GM19351 (cell line): Measurements from ENCODE around the gene UTP4.

Experiments
- ATAC-seq: cut with Tn5 transposase; IDR thresholded peaks from one replicate; pipeline ENCODE4 v1.9.1; 2021; ENCODE audit warnings: mild to moderate bottlenecking, moderate library complexity; ENCODE audit not compliant: unreplicated experiment

The UTP4 gene

GRCh38 chr16:69132424-69133252, at the start of gene UTP4, which contains the start of gene CHTF8:
TSS of gene UTP4 (plus strand) at chr16:69132649. CDS start at chr16:69133460, 811 bp downstream.
TSS of gene CHTF8 (minus strand) at chr16:69132588. CDS start at chr16:69121458, 11,130 bp downstream.
- ATAC-seq = peak; percentile 86

DNA sequence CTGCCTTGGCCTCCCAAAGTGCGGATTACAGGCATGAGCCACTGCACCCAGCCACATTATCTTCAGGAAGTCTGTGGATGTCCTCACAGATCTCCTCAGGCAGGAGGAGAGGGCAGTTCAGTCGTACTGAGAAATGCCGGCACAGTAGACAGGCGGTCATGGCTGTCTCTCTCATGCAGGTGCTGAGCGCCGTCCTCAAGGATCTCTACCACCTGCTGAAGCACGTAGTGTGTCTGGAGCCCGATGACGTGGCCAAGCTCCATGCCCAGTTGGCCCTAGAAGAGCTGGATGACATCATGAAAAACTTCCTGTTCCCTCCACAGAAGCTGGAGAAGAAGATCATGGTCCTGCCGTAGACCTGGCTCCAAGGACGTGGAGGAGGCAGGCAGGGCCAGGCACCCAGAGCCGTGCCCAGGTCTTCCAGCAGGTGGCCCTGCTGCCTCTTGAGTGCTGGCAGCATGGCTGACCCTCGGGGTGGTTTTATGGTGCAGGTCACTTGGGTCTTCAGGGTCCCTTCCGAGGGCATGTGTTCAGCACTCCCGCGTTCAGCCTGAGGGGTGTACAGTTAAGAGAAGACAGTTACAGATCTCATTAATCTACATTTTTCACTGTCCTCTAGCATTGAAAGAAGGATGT, 49.0 kb upstream of the UTP4 start:
- ATAC-seq = no peak

DNA sequence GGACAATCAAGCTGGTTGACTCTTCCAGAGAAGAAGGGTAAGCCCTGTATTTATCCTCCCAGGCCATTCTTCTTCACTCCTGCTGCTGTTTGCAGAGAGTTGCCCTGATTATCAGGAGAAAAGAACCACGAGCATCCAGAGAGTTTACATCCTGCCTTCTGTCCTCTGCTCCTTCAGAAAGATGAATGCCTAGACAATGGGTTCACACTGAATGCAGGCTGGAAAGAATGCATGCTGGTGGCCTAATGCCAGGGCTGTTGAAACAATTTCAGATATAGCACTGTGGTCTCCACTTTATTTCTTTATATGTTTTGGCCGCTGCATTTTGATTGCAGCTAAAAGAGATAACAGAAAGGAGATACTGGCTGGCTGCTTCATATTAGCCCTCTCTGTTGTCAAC, 48.2 kb upstream of the UTP4 start:
- ATAC-seq = no peak

- ATAC-seq = no peak
Measured at GRCh38 chr16:69085032-69085695, 47.3 kb upstream of the UTP4 start.

- ATAC-seq = no peak
Measured at GRCh38 chr16:69087161-69087581, 45.3 kb upstream of the UTP4 start.

DNA sequence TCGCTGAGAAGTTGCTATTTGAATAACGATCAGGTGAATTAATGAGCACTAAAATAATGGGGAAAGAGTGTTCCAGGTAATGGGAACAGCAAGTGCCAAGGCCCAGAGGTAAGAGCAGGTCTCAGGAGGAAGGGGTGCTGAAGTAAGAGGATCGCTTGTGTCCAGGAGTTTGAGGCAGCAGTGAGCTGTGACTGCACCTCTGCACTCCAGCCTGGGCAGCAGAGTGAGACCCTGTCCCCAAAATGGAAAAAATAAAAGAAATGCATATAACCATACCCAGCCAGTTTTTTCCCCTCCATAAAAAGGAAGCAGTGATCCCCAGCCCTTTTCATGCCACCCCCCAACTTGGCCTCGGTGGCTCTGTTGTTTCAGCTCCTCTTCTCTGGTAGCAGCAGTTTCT, 43.8 kb upstream of the UTP4 start:
- no peak for ATAC-seq

- ATAC-seq = no peak
Measured at GRCh38 chr16:69089091-69089910, 43.1 kb upstream of the UTP4 start.

DNA sequence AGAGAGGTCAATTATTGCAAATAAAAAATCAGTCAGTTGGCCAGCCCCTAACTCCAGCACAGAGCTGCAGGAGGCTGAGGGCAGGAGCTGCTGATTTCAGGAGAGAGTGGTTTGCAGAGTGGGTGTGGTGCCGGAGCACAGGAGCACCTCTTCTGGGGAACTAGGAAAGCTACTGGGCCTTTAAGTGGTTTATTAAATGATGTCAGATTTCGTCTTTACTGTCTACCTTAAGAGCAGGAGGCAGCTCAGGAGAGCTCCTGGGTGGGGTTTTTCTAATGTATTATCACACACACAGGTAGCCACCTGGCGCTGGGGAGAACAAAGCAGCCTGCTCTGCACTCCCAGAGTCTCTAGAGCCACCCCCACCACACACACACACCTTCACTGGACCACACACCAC, 38.5 kb upstream of the UTP4 start:
- ATAC-seq = no peak

DNA sequence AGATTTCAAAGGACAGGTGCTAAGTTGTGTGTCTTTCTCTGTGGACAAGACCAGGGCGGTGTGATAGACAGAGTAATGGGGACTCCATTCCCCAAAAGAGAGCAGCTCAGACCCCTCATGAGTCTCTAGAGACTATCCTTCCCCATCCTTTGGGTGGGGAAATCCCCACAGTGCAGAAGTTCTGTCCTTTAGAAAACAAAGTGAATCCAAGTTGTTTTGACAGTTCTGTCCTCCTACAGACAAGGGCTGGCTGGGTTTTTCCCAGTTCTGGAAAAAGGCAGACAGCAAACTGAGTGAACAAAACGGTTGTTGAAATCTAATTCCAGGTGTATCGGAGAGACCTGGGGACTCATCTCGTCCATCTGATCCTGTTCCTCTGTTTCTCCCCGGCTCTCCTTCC, 37.9 kb upstream of the UTP4 start:
- no peak for ATAC-seq

GRCh38 chr16:69095193-69095592, 37.3 kb upstream of the UTP4 start:
- no peak for ATAC-seq

DNA sequence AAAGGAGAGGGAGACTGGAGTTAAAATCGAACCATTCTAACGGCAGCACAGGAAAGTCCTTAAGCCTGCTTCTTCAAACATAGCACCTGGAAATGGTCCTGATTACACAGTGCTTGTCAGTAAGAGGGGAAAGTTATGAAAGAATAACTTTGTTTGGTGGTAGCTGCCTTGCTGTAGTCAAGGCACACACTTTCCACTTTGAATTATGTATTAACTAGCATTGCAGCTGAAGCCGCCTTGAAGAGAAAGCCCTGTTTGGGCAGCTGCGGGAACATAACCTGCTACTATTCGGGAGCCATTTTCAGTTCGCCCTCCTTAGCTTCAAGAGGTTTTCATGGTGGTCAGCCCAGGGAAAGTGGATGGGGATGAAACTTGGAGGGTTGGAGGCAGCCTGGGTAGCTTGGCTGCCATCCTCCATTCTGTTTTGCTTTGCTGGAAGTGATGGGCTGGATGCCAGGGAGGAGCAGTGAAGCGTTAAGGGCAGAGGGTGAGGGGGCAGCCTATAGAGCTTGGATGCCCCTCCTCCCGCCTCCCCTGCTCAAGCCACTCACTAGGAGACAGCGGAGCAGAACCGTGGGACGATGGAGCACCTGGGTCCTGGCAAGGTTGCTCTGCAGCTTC, 32.3 kb upstream of the UTP4 start:
- ATAC-seq = no peak

GRCh38 chr16:69105501-69106361, 26.7 kb upstream of the UTP4 start, which contains the start of gene HAS3:
TSS of gene HAS3 (plus strand) at chr16:69105653. CDS start at chr16:69109396, 3,743 bp downstream.
- no peak for ATAC-seq

GRCh38 chr16:69106491-69107315, 25.7 kb upstream of the UTP4 start:
- ATAC-seq = no peak

DNA sequence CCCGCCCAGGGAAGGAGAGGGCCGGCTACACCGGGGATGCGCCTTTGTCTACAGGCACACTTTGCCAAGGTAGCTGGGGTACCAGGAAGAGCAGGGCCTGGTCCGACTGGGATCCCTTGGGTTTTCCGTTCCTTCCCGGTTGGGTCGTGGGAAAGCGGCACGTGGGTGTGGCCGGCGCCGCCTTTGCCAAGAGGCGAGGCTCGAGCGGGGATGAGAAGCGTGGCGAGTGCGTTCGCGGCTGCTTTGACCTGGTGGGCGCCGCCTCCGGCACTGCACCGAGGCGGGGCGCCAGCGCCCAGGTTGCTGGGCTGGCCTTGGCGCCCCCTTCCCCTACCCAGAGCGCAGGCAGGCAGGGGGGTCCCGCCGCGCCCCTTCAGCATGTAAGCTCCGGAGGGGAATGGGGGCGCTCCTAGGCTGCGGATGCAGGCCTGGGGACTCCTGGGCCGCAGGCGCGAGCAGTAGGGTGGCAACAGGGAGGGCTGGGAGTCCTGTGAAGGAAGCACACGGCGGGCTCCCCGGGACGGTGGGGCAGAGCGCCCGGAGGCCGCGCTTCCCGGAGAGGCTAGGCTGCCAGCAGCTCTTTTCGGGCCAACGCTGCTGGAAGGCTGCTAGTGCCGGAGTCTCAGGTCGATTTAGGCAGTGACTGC, 25.0 kb upstream of the UTP4 start:
- no peak for ATAC-seq

DNA sequence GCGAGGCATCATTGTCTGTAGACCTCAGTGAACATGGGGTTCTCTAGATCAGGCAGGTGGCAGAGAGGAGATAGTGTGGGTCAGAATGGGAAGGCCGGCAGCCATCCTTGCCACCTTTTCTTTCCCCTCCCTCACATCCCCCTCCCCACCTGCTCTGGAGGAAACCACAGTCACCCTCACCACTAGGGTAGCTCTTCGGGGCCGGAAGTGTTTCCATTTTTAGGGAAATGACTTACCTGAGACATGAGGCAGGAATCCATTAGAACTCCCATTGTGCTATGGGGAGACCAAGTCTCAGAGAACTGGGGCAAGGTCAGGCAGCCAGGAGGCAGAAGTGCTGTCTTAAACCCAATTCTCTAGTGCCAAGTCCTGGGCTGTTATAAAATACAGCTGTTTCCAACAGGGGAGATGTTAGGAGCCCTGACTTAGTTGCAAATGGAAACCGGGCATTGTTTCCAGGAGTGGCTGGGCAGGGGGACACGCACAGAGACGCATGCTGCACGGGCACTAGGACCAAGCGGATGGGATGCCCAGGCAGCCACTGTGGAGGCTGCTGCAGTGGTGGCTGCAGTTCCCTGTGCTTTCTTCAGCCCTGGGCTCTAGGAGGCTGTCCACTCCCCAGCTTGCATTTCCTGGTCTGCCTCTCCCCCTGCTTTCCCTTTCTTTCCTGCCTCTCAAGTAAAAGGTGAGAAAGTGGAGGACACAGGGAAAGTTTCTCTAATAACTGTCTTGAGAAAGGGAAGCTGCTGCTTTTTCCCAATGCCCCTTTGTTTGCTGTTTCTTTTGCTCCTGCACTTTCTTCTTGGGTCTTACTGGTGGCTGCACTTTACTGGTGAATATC, 24.2 kb upstream of the UTP4 start:
- ATAC-seq = no peak

- ATAC-seq = no peak
Measured at GRCh38 chr16:69108905-69109252, 23.6 kb upstream of the UTP4 start.
